Transverse colon (tissue), 4 donors: ENCODE results near the gene ZCCHC7. TPM values are rescaled to one million over a fixed set of nuclear protein-coding genes. Genes with fewer than 3 reads are reported as not detected.

ENCODE experiments used
- DNase-seq: peaks from one replicate; pipeline ENCODE4 v3.0.0-alpha.2; 2019
- H3K27ac ChIP-seq, 4 donors: fragments of 200-600 bp; sonication (generic); 2 replicates each; pipeline ENCODE4 v1.5.1; 2016 to 2018; ENCODE audit warnings: inconsistent platforms in 4 of 4
- H3K27me3 ChIP-seq: fragments of 200-600 bp; sonication (generic); 2 replicates; pipeline ENCODE4 v1.5.1; 2017; ENCODE audit warnings: inconsistent platforms
- H3K36me3 ChIP-seq, 4 donors: fragments of 200-600 bp; sonication (generic); 2 replicates each; pipeline ENCODE4 v1.5.1; 2017 to 2019; ENCODE audit warnings: inconsistent platforms in 4 of 4
- H3K4me1 ChIP-seq, 4 donors: fragments of 200-600 bp; sonication (generic); 2 replicates each; pipeline ENCODE4 v1.5.1; 2017 to 2020; ENCODE audit warnings: inconsistent platforms in 4 of 4
- H3K4me3 ChIP-seq, 4 donors: fragments of 200-600 bp; sonication (generic); 1 replicate in 1 of 4; 2 replicates in 3 of 4; pipeline versions ENCODE4 v1.5.1 to v1.6.1; 2017 to 2019; ENCODE audit warnings: inconsistent platforms in 4 of 4
- H3K9me3 ChIP-seq, 2 donors: fragments of 200-600 bp; sonication (generic); 2 replicates each; pipeline ENCODE4 v1.5.1; 2017 to 2019; ENCODE audit warnings: inconsistent platforms in 2 of 2
- CTCF ChIP-seq, 5 experiments: fragments of 200-600 bp in 3 of 5; fragments of 450-650 bp in 2 of 5; sonication (generic) in 3 of 5; IDR thresholded peaks; 1 replicate in 2 of 5; 2 replicates in 3 of 5; pipeline ENCODE4 v1.5.1; 2016 to 2017; ENCODE audit warnings: antibody characterized with exemption in 5 of 5, inconsistent platforms in 3 of 5, mild to moderate bottlenecking in 2 of 5, moderate library complexity in 1 of 5
- EP300 ChIP-seq: sonication (generic); formaldehyde crosslinking; IDR thresholded peaks from one replicate; pipeline ENCODE4 v1.6.1; 2017; ENCODE audit warnings: antibody characterized with exemption, low read depth
- POLR2A ChIP-seq: fragments of 450-650 bp; IDR thresholded peaks from one replicate; pipeline ENCODE4 v1.6.1; 2016; ENCODE audit warnings: antibody characterized with exemption, mild to moderate bottlenecking, moderate library complexity
- POLR2AphosphoS5 ChIP-seq, 3 donors: sonication (generic); formaldehyde crosslinking; IDR thresholded peaks; one replicate each; pipeline ENCODE4 v1.6.1; 2016; ENCODE audit warnings: antibody characterized with exemption in 3 of 3
- WGBS, 2 donors: methylation state at CpG; one replicate each; pipeline ENCODE4 v1.1.5; 2018; ENCODE audit warnings: low coverage in 1 of 2; 5-methylcytosine and 5-hydroxymethylcytosine counted together
- in situ Hi-C, 4 donors: fragments of 200-750 bp; cut with MboI; loops; one replicate each; pipeline versions ENCODE4 v1.15.0 to v1.15.1; 2017; ENCODE audit warnings: low sequenced_read_pairs in 3 of 4, low pct_ligation_motif_present in 1 of 4, low pct_unique_long_range_greater_than_20kb in 1 of 4
- intact Hi-C: fragments of 100-400 bp; cut with DNase I; formaldehyde crosslinking; loops from one replicate; pipeline ENCODE4 v1.15.1; 2023; ENCODE audit warnings: low total_unique reads
- total RNA-seq, 4 donors: library from RNA; depleted of rRNA; stranded (reverse); fragments of >200 nt; gene quantifications; one replicate each; pipeline ENCODE4 v1.1.0, GENCODE V29; 2016

Gene ZCCHC7
- total RNA-seq, 4 donors from 2014 or later = 13.2 to 43.0 (median 16.5) TPM

- no peaks in the 10 kb centered on the region for H3K9me3 ChIP-seq
- H3K4me3 ChIP-seq = no peak overlapping the region
- 80 to 100% methylated on average over 3 to 5 of the region's 5 CpGs for WGBS, 2 donors
- H3K4me1 ChIP-seq = no peaks in the 10 kb centered on the region
- no peaks in the 10 kb centered on the region for H3K36me3 ChIP-seq
- DNase-seq = no peak
- in situ Hi-C loops = loop anchor here in 1 of 4 donors (25.0 kb wide), 1 partner anchor 509 kb away; no protein-coding TSS in a partner anchor
- no peaks in the 10 kb centered on the region for H3K27me3 ChIP-seq
- H3K27ac ChIP-seq = no peak overlapping the region
- TF ChIP-seq EP300 = no peak
- TF ChIP-seq POLR2A = no peak
- no peak for TF ChIP-seq CTCF (IDR thresholded peaks at IDR 0.05)
- no peak for TF ChIP-seq POLR2AphosphoS5 (IDR thresholded peaks at IDR 0.05)
- intact Hi-C loops = no loop called here
These were observed 250.7 kb downstream of the ZCCHC7 start for GRCh38 chr9:37370968-37371563.

- Histone ChIP-seq H3K27me3 (no peaks in the 10 kb centered on the region), H3K9me3 (no peaks in the 10 kb centered on the region), H3K36me3 (no peaks in the 10 kb centered on the region), H3K4me1 (no peaks in the 10 kb centered on the region), H3K27ac (no peak overlapping the region), H3K4me3 (no peak overlapping the region)
- DNase-seq = no peak
- intact Hi-C loops (no loop called here), in situ Hi-C loops (loop anchor here in 1 of 4 donors (25.0 kb wide), 1 partner anchor 510 kb away; no protein-coding TSS in a partner anchor)
- TF ChIP-seq EP300 (no peak), POLR2A (no peak), CTCF (IDR thresholded peaks at IDR 0.05) (no peak), POLR2AphosphoS5 (IDR thresholded peaks at IDR 0.05) (no peak)
- 66 to 76% methylated on average over 6 to 20 of the region's 20 CpGs for WGBS, 2 donors
These were observed 251.4 kb downstream of the ZCCHC7 start for GRCh38 chr9:37371565-37372464.

DNA sequence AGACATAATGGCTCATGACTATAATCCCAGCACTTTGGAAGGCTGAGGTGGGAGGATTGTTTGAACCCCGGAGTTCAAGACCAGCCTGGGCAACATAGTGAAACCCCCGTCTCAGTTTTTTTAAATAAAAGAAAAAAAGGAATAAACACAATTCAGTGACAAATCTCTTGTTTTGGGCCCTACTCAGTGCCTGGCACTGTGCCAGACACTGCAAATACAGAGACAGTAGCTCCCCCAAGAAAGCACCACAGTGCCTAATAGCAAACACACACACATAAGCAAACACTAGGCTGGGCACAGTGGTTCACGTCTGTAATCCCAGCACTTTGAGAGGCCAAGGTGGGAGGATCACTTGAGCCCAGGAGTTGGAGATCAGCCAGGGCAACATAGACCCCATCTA lies 252.5 kb downstream of the ZCCHC7 start:
- H3K4me1 ChIP-seq = no peaks in the 10 kb centered on the region
- no peak overlapping the region for H3K27ac ChIP-seq
- intact Hi-C loops = no loop called here
- no peaks in the 10 kb centered on the region for H3K36me3 ChIP-seq
- TF ChIP-seq POLR2AphosphoS5 (IDR thresholded peaks at IDR 0.05) (no peak), CTCF (IDR thresholded peaks at IDR 0.05) (no peak), POLR2A (no peak), EP300 (no peak)
- WGBS, 2 donors = 90 to 92% methylated on average over 2 to 3 of the region's 3 CpGs
- H3K27me3 ChIP-seq = no peaks in the 10 kb centered on the region
- DNase-seq = no peak
- no peaks in the 10 kb centered on the region for H3K9me3 ChIP-seq
- H3K4me3 ChIP-seq = no peak overlapping the region
- in situ Hi-C loops = loop anchor here in 1 of 4 donors (25.0 kb wide), 1 partner anchor 511 kb away; no protein-coding TSS in a partner anchor

- Histone ChIP-seq H3K9me3 (no peaks in the 10 kb centered on the region), H3K4me3 (no peak overlapping the region), H3K4me1 (no peaks in the 10 kb centered on the region), H3K36me3 (no peaks in the 10 kb centered on the region), H3K27me3 (no peaks in the 10 kb centered on the region), H3K27ac (no peak overlapping the region)
- 88 to 95% methylated on average over 1 of the region's 1 CpG for WGBS, 2 donors
- no peak for TF ChIP-seq POLR2AphosphoS5 (IDR thresholded peaks at IDR 0.05)
- TF ChIP-seq POLR2A = no peak
- TF ChIP-seq EP300 = no peak
- TF ChIP-seq CTCF (IDR thresholded peaks at IDR 0.05) = no peak
- DNase-seq = no peak
- intact Hi-C loops (no loop called here), in situ Hi-C loops (loop anchor here in 1 of 4 donors (25.0 kb wide), 1 partner anchor 511 kb away; no protein-coding TSS in a partner anchor)
These were observed 253.2 kb downstream of the ZCCHC7 start for GRCh38 chr9:37373621-37374020.
